Psoas muscle (tissue), 8 donors: ENCODE data around the gene EZH2. TPM values are rescaled to one million over a fixed set of nuclear protein-coding genes. Genes with fewer than 3 reads are reported as not detected.

Experiments used
- ATAC-seq, 4 donors: fragments of 200-7000 bp; cut with Tn5 transposase; one replicate each; pipeline ENCODE4 v1.9.1; 2020; ENCODE audit warnings: moderate library complexity in 3 of 4, mild to moderate bottlenecking in 2 of 4
- DNase-seq, 2 donors: peaks; one replicate each; pipeline ENCODE4 v3.0.0-alpha.2; 2020
- H3K27ac ChIP-seq: fragments of 200-600 bp; one replicate; pipeline ENCODE4 v1.8.0; 2022
- H3K27me3 ChIP-seq, 3 donors: fragments of 200-600 bp in 1 of 3; one replicate each; pipeline versions ENCODE4 v1.6.1 to v1.8.0; 2013 to 2022; ENCODE audit warnings: low read length in 2 of 3, mild to moderate bottlenecking in 2 of 3, moderate library complexity in 1 of 3; ENCODE audit not compliant: insufficient read depth in 3 of 3
- H3K36me3 ChIP-seq, 2 donors: fragments of 200-600 bp in 1 of 2; one replicate each; pipeline versions ENCODE4 v1.6.1 to v1.8.0; 2013 to 2022; ENCODE audit warnings: low read depth in 1 of 2, mild to moderate bottlenecking in 1 of 2, moderate library complexity in 1 of 2; ENCODE audit not compliant: insufficient read depth in 1 of 2
- H3K4me1 ChIP-seq: fragments of 200-600 bp; one replicate; pipeline ENCODE4 v1.8.0; 2022
- H3K4me3 ChIP-seq: fragments of 200-600 bp; one replicate; pipeline ENCODE4 v1.8.0; 2022; ENCODE audit warnings: mild to moderate bottlenecking
- H3K9me3 ChIP-seq: fragments of 200-600 bp; one replicate; pipeline ENCODE4 v1.8.0; 2022
- WGBS, 3 donors: extraction: QIAGEN DNeasy Blood & Tissue Kit; methylation state at CpG; one replicate each; pipeline versions ENCODE4 v1.1.6 to v1.1.7; 2013; 5-methylcytosine and 5-hydroxymethylcytosine counted together
- intact Hi-C, 2 donors: fragments of 100-400 bp; cut with DNase I; formaldehyde crosslinking; loops; one replicate each; pipeline versions ENCODE4 v1.11.0 to v1.14.2; 2022
- polyA plus RNA-seq, 3 donors: library from polyadenylated mRNA; stranded (reverse); fragments of 200-250 nt; gene quantifications; one replicate each; pipeline ENCODE4 v1.2.3, GENCODE V29; 2013
- total RNA-seq, 4 donors: library from RNA; stranded (reverse); fragmentation: NEBNext Ultra II Directional in 2 of 4; extraction: Animal tissue kit (Norgen Biotek cat#: 25700) in 2 of 4; gene quantifications; one replicate each; pipeline versions ENCODE4 v1.2.1 to v1.2.4, GENCODE V29; 2021 to 2023
- TF ChIP-seq, protein P1 (sequence below): fragments of 200-600 bp; IDR thresholded peaks from one replicate; pipeline ENCODE4 v1.8.0; 2022; ENCODE audit warnings: antibody characterized with exemption
- donor health status: healthy with polysubstance abuse.
- donor health status: DM: no; HTN: no; CAD: no; lungs with moderate emphysema.
- donor health status: Bipolar disorder and iron deficiency.
- donor health status: healthy.
- donor health status: DM: yes; HTN: yes; CAD: no.
- donor health status: DM: no; HTN: no; CAD: no.
- donor health status: DM: no; HTN: no; CAD: no.
- donor health status: DM: yes; HTN: yes; CAD: no.

EZH2 gene
- total and polyA plus RNA-seq, 7 donors = 1.9 to 4.6 (median 2.5) TPM

DNA sequence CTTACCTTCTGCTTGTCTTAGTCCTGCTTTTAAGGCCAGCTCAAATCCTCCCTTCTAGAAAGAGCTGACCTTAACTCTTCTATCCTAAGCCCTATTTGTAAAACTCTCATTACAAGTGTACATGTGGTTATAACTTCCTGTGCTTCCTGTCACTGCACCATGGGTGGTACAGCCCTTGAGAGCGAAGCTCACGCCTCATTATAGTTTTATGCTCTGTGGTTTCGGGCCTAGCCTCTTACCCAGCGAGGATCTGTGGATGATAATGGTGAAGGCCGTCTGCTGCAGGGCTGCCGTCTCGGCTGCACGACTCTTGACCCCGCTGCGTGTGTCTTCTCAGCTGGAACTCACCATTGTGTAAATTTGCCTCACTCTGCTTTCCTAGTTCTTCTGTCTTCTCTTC lies 110.8 kb downstream of the EZH2 start:
- DNase-seq = no peak

DNA sequence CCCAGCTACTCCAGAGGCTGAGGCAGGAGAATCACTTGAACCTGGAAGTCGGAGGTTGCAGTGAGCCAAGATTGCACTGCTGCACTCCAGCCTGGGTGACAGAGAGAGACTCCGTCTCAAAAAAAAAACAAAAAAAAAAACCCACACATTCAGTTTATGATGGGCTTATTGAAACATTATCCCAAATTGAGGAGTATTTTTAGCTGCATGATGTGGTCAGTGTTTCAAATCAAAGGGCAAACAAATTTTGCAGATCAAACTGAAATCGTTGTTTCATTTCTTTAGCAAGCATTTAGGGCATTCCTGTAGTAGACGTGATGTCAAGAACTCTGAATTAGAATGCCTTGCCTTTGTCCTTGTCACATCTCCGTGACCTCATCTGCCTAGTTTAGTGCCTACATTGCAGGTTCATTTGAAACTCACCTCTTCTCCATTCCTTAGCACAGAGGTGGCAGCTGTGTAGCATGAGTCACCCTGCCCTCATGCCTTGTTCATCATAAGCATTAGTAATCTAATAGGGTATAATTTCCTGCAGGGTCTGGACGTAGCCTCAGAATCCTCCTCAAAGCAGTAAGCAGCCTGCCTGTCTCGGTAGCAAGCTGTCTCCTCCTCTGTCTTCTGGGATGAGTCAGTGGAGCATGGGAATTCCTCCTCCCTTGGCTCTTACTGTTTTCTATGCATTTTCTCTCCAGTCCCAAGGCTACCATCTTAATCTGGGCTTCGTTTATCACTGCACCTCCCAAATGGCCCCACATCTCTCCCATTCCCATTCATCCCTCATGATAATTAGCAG lies 111.6 kb downstream of the EZH2 start:
- TF ChIP-seq, protein P1, sequence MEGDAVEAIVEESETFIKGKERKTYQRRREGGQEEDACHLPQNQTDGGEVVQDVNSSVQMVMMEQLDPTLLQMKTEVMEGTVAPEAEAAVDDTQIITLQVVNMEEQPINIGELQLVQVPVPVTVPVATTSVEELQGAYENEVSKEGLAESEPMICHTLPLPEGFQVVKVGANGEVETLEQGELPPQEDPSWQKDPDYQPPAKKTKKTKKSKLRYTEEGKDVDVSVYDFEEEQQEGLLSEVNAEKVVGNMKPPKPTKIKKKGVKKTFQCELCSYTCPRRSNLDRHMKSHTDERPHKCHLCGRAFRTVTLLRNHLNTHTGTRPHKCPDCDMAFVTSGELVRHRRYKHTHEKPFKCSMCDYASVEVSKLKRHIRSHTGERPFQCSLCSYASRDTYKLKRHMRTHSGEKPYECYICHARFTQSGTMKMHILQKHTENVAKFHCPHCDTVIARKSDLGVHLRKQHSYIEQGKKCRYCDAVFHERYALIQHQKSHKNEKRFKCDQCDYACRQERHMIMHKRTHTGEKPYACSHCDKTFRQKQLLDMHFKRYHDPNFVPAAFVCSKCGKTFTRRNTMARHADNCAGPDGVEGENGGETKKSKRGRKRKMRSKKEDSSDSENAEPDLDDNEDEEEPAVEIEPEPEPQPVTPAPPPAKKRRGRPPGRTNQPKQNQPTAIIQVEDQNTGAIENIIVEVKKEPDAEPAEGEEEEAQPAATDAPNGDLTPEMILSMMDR = no peak
- no peaks in the 10 kb centered on the region for H3K9me3 ChIP-seq
- peaks cover 0 to 72% of the 10 kb centered on the region in 2 donors for H3K36me3 ChIP-seq
- intact Hi-C loops = loop anchor here in 1 of 2 donors (5.0 kb wide), 1 partner anchor 75 kb away; the partner anchor contains the start of gene CUL1
- no peak for DNase-seq
- peak; percentile 93 to 98 (median 96) for ATAC-seq
- peaks cover 12% of the 10 kb centered on the region for H3K4me1 ChIP-seq
- H3K27ac ChIP-seq = peak overlapping the region; percentile 63
- H3K4me3 ChIP-seq = no peak overlapping the region
- 48 to 72% (median 51%) methylated on average over 8 of the region's 8 CpGs for WGBS, 3 donors
- no peaks in the 10 kb centered on the region for H3K27me3 ChIP-seq

More for the DNA sequence above, 110.8 kb downstream of the EZH2 start:
- H3K4me3 ChIP-seq = no peak overlapping the region
- WGBS, 3 donors = 86 to 92% (median 86%) methylated on average over 10 of the region's 10 CpGs
- H3K36me3 ChIP-seq = peaks cover 0 to 65% of the 10 kb centered on the region in 2 donors
- intact Hi-C loops = loop anchor here in 1 of 2 donors (5.0 kb wide), 1 partner anchor 76 kb away; the partner anchor contains the start of gene CUL1
- TF ChIP-seq, protein P1 = no peak
- ATAC-seq = peak in 1 of 4 donors; percentile 9
- peak overlapping the region; percentile 63 for H3K27ac ChIP-seq
- no peaks in the 10 kb centered on the region for H3K27me3 ChIP-seq
- peaks cover 12% of the 10 kb centered on the region for H3K4me1 ChIP-seq
- H3K9me3 ChIP-seq = no peaks in the 10 kb centered on the region

DNA sequence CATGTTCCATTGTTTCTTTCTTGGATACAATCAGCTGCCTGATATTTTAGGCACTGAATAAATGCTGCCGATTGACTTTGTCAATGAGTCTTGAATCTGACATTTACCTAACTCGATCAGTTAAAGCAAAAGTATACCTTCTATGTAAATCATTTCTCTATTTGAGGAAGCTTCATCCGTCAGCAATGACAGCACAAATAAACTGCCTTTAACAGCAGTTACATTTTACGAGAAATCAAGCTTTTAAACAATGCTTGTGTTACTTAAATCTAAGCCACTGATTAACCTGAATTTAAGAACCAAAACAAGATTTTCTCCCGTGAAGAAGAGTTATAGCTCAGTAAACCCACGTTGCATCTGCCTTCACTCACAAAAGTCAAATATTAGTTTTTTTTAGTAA lies 114.1 kb downstream of the EZH2 start:
- intact Hi-C loops = loop anchor here in 1 of 2 donors (5.0 kb wide), 1 partner anchor 73 kb away; the partner anchor contains the start of gene CUL1
- ATAC-seq = no peak
- Histone ChIP-seq H3K27ac (no peak overlapping the region), H3K36me3 (peaks cover 0 to 81% of the 10 kb centered on the region in 2 donors), H3K9me3 (no peaks in the 10 kb centered on the region), H3K4me3 (no peak overlapping the region), H3K4me1 (peaks cover 12% of the 10 kb centered on the region), H3K27me3 (no peaks in the 10 kb centered on the region)
- 90 to 93% (median 90%) methylated on average over 6 of the region's 6 CpGs for WGBS, 3 donors
- TF ChIP-seq, protein P1 = no peak
- no peak for DNase-seq

DNA sequence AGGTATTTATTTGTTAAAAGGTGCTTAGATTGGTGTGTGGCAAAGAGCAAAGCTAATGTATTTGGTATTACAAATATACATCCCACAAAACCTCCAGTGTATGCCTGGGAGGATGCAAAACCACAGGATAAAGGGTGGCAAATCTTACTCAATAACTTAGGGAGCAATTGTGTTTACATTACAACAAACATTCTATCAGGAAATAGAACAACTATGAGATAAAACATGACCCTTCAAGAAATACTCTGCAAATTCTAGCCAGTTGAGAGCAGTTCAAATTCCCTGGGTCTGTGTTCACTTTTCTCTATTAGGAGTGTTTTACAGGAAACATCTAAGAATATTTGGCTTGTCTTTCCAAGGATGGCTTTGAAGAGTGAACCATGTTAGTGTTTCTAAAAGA lies 120.5 kb downstream of the EZH2 start:
- no peak overlapping the region for H3K27ac ChIP-seq
- no peaks in the 10 kb centered on the region for H3K4me1 ChIP-seq
- peaks cover 2 to 96% of the 10 kb centered on the region in 2 donors for H3K36me3 ChIP-seq
- no peaks in the 10 kb centered on the region for H3K27me3 ChIP-seq
- TF ChIP-seq, protein P1 = no peak
- no peaks in the 10 kb centered on the region for H3K9me3 ChIP-seq
- intact Hi-C loops = no loop called here
- H3K4me3 ChIP-seq = no peak overlapping the region
- DNase-seq = no peak
- no peak for ATAC-seq
